HEK293T (cell line): Measurements from ENCODE around the gene FRMD8.

Experiments used
- FOXA1 ChIP-seq: fragments of 450-650 bp; IDR thresholded peaks from 2 replicates; pipeline ENCODE4 v1.6.1; 2016; ENCODE audit warnings: mild to moderate bottlenecking
- FOXK2 ChIP-seq: fragments of 450-650 bp; IDR thresholded peaks from 2 replicates; pipeline ENCODE4 v1.6.1; 2016; ENCODE audit warnings: mild to moderate bottlenecking
- FOXM1 ChIP-seq: fragments of 450-650 bp; IDR thresholded peaks from 2 replicates; pipeline ENCODE4 v1.6.1; 2017; ENCODE audit warnings: mild to moderate bottlenecking, borderline replicate concordance
- NFRKB ChIP-seq: fragments of 450-650 bp; IDR thresholded peaks from 2 replicates; pipeline ENCODE4 v1.6.1; 2016; ENCODE audit warnings: mild to moderate bottlenecking, moderate library complexity
- TARDBP ChIP-seq: fragments of 450-650 bp; IDR thresholded peaks from 2 replicates; pipeline ENCODE4 v1.6.1; 2016

GRCh38 chr11:65434667-65435410 is 48.4 kb downstream of the FRMD8 start:
- TF ChIP-seq FOXA1 = no peak
- no peak for TF ChIP-seq NFRKB
- TF ChIP-seq FOXM1 = no peak
- TF ChIP-seq FOXK2 = no peak
- no peak for TF ChIP-seq TARDBP
